PC-3 (cell line): Measurements from ENCODE around the gene SRSF12. TPM values are rescaled to one million over a fixed set of nuclear protein-coding genes. Genes with fewer than 3 reads are reported as not detected.

Experiments
- ATAC-seq: fragments of 200-7000 bp; cut with Tn5 transposase; 2 replicates; pipeline ENCODE4 v1.9.1; 2020; ENCODE audit warnings: mild to moderate bottlenecking, moderate library complexity
- BruUV-seq: library from RNA; stranded (reverse); fragments of 400-500 nt; replicated peaks from 2 replicates; lab custom pipeline; 2021; lab: Mats Ljungman, UMichigan
- CTCF ChIA-PET: fragments of 300-600 bp; sonication (Branson Sonifier 250); formaldehyde crosslinking; loops from one replicate; lab custom pipeline; 2022; ENCODE audit warnings: antibody characterized with exemption; lab: Charles Lee
- POLR2A ChIA-PET: fragments of 300-600 bp; sonication (Branson Sonifier 250); formaldehyde crosslinking; loops from one replicate; lab custom pipeline; 2022; ENCODE audit warnings: antibody characterized with exemption; ENCODE audit not compliant: unreplicated experiment; lab: Charles Lee
- DNase-seq: peaks from one replicate; pipeline ENCODE4 v3.0.0-alpha.2; 2015
- H2AFZ ChIP-seq: fragments of 300-600 bp; sonication (generic); 2 replicates; pipeline ENCODE4 v1.6.0; 2016; ENCODE audit warnings: antibody characterized with exemption, low read length
- H3F3A ChIP-seq: fragments of 300-600 bp; sonication (generic); one replicate; pipeline ENCODE4 v1.6.0; 2017; ENCODE audit warnings: antibody characterized with exemption, low read length, control low read depth, mild to moderate bottlenecking; ENCODE audit not compliant: unreplicated experiment
- H3K27ac ChIP-seq: fragments of 300-600 bp; sonication (generic); 2 replicates; pipeline ENCODE4 v1.5.1; 2016; ENCODE audit warnings: mild to moderate bottlenecking, low read length
- H3K27me3 ChIP-seq: fragments of 300-600 bp; sonication (generic); 2 replicates; pipeline ENCODE4 v1.6.1; 2016; ENCODE audit warnings: low read length, mixed read lengths
- H3K36me3 ChIP-seq: fragments of 300-600 bp; sonication (generic); 2 replicates; pipeline ENCODE4 v1.6.1; 2016; ENCODE audit warnings: low read depth, mixed run types, low read length, mixed read lengths
- H3K4me1 ChIP-seq: fragments of 300-600 bp; sonication (generic); 2 replicates; pipeline ENCODE4 v1.5.1; 2016; ENCODE audit warnings: low read length; ENCODE audit not compliant: insufficient read depth
- H3K4me2 ChIP-seq: fragments of 300-600 bp; sonication (generic); 2 replicates; pipeline ENCODE4 v1.6.0; 2016; ENCODE audit warnings: low read length
- H3K4me3 ChIP-seq: fragments of 300-600 bp; sonication (generic); 2 replicates; pipeline ENCODE4 v1.5.1; 2016; ENCODE audit warnings: mild to moderate bottlenecking, low read length, mixed read lengths
- H3K79me2 ChIP-seq: fragments of 300-600 bp; sonication (generic); 2 replicates; pipeline ENCODE4 v1.6.1; 2017; ENCODE audit warnings: low read length, mixed read lengths
- H3K9ac ChIP-seq: fragments of 300-600 bp; sonication (generic); 2 replicates; pipeline ENCODE4 v1.6.0; 2016; ENCODE audit warnings: mild to moderate bottlenecking, low read length
- H3K9me2 ChIP-seq: fragments of 300-600 bp; sonication (generic); replicated peaks from 2 replicates; pipeline ENCODE4 v1.6.1; 2016; ENCODE audit warnings: mixed run types, low read length, mixed read lengths
- H3K9me3 ChIP-seq: fragments of 300-600 bp; sonication (generic); 2 replicates; pipeline ENCODE4 v1.6.1; 2016; ENCODE audit warnings: low read length, mixed read lengths
- H4K20me1 ChIP-seq: fragments of 300-600 bp; sonication (generic); 2 replicates; pipeline ENCODE4 v1.6.1; 2016; ENCODE audit warnings: low read length, mixed read lengths
- EZH2 ChIP-seq: fragments of 300-600 bp; sonication (generic); IDR thresholded peaks from one replicate; pipeline ENCODE4 v1.6.1; 2017; ENCODE audit warnings: antibody characterized with exemption, mild to moderate bottlenecking, low read length; ENCODE audit not compliant: unreplicated experiment
- EZH2phosphoT487 ChIP-seq: fragments of 300-600 bp; sonication (generic); IDR thresholded peaks from 2 replicates; pipeline ENCODE4 v1.6.1; 2018; ENCODE audit warnings: mild to moderate bottlenecking, antibody characterized with exemption, low read length, borderline replicate concordance
- intact Hi-C: fragments of 100-400 bp; cut with micrococcal nuclease; formaldehyde crosslinking; loops from 2 replicates; pipeline ENCODE4 v1.9.0; 2023
- total RNA-seq: library from RNA; depleted of rRNA; stranded (reverse); fragments of >200 nt; gene quantifications from 2 replicates; pipeline ENCODE4 v1.2.3, GENCODE V29; 2014
- TF ChIP-seq, protein P1 (sequence below): fragments of 300-600 bp; sonication (generic); conservative IDR thresholded peaks from 2 replicates; pipeline ENCODE4 v1.5.1; 2017; ENCODE audit warnings: antibody characterized with exemption, low read depth, mild to moderate bottlenecking, low read length

SRSF12 gene
- total RNA-seq, 1 experiment from 2014 or later, result not detected

DNA sequence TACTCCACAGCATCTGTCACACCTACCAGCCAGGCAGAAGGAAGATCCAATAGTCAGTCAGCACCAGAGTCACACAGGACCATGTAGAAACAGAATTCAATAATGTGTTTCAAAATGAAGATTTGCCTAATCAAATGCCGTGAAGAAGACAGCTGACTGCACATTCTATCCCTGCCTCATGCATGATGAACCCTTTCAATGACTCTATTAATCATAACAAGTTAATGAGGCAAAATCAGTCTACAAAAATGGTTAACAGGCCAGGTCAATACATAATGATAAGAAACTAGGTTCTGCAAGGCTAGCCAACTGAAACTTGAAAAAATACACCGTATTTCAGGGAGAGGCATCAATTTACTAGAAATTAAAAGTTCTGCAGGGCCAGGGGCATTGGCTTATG is 44.0 kb downstream of the SRSF12 start:
- Histone ChIP-seq H3K36me3 (no peaks in the 10 kb centered on the region), H3K9ac (no peak overlapping the region), H3K4me3 (no peak overlapping the region), H3K27me3 (no peaks in the 10 kb centered on the region), H3K4me1 (no peaks in the 10 kb centered on the region), H3K27ac (no peak overlapping the region), H2AFZ (no peak overlapping the region), H3K9me2 (no peaks in the 10 kb centered on the region), H4K20me1 (no peaks in the 10 kb centered on the region), H3K79me2 (no peaks in the 10 kb centered on the region), H3K4me2 (no peak overlapping the region), H3K9me3 (no peaks in the 10 kb centered on the region), H3F3A (no peaks in the 10 kb centered on the region)
- ChIA-PET POLR2A (no interaction called here), CTCF (no interaction called here)
- ATAC-seq, result no peak
- DNase-seq, result no peak
- no peak for TF ChIP-seq EZH2phosphoT487
- no peak for TF ChIP-seq EZH2
- TF ChIP-seq, protein P1, sequence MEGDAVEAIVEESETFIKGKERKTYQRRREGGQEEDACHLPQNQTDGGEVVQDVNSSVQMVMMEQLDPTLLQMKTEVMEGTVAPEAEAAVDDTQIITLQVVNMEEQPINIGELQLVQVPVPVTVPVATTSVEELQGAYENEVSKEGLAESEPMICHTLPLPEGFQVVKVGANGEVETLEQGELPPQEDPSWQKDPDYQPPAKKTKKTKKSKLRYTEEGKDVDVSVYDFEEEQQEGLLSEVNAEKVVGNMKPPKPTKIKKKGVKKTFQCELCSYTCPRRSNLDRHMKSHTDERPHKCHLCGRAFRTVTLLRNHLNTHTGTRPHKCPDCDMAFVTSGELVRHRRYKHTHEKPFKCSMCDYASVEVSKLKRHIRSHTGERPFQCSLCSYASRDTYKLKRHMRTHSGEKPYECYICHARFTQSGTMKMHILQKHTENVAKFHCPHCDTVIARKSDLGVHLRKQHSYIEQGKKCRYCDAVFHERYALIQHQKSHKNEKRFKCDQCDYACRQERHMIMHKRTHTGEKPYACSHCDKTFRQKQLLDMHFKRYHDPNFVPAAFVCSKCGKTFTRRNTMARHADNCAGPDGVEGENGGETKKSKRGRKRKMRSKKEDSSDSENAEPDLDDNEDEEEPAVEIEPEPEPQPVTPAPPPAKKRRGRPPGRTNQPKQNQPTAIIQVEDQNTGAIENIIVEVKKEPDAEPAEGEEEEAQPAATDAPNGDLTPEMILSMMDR, result no peak
- intact Hi-C loops, result no loop called here
- no TSS peak for BruUV-seq

DNA sequence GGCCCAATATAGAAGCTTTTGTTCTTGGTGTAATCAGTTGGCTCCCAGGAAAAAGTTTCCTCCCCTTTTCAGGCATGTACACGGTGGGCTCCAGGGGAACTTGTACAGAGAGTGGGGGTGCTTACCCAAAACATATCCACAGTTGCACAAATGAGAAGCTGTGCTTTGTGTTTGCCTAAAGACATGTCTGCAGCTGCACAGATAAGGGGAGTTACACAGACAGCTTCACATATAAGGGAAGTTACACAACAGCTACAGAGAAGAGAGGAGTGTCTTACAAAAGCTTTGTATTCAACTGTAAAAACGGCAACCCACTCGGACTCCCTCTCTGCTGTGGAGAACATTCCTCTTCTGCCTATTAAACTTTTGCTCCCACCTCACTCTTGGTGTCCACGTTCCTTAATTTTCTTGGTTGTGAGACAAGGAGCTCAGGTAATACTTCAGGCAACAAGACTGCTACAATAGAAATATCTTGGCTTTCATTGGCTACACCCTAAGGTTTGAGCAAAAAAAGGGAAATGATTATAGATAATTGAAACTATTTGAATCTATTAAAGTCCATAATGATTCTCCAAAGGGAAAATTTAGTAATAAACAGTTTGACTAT is 44.8 kb downstream of the SRSF12 start:
- ATAC-seq, result no peak
- no peak for DNase-seq
- BruUV-seq, result no TSS peak
- ChIA-PET CTCF (no interaction called here), POLR2A (no interaction called here)
- Histone ChIP-seq H3K9me3 (no peaks in the 10 kb centered on the region), H4K20me1 (no peaks in the 10 kb centered on the region), H3K27me3 (no peaks in the 10 kb centered on the region), H3K79me2 (no peaks in the 10 kb centered on the region), H3K27ac (no peak overlapping the region), H3K36me3 (no peaks in the 10 kb centered on the region), H3K4me1 (peaks cover 5% of the 10 kb centered on the region; the same call in 1 of the 2 replicates), H3K4me2 (no peak overlapping the region), H3K4me3 (no peak overlapping the region), H3F3A (no peaks in the 10 kb centered on the region), H3K9me2 (no peaks in the 10 kb centered on the region), H3K9ac (no peak overlapping the region), H2AFZ (no peak overlapping the region)
- TF ChIP-seq EZH2 (no peak), EZH2phosphoT487 (no peak)
- TF ChIP-seq, protein P1, result no peak
- intact Hi-C loops, result no loop called here

DNA sequence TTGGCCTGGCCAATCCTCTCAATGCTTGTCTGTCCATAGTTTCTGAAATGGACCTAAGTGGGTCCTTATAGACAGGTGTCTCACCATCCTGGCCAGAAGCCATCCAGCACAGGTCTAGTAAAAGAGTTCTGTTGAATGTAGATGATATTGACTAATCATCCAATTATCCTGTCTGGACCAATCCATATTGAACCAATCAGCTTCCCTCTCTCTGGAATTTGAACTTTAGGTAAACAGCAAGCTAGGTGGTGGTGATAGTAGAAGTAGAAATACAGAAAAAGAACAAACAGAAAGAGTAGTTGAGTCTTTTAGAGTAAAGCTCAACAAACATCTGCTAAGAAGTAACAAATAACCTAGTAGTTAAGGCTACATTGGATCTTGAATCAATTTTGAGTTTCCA is 46.8 kb downstream of the SRSF12 start:
- CTCF ChIA-PET, result no interaction called here
- H3K27me3 ChIP-seq, result no peaks in the 10 kb centered on the region

More for the DNA sequence above, 46.8 kb downstream of the SRSF12 start:
- no peaks in the 10 kb centered on the region for H3K79me2 ChIP-seq
- no peaks in the 10 kb centered on the region for H3K36me3 ChIP-seq
- BruUV-seq, result no TSS peak
- H3F3A ChIP-seq, result no peaks in the 10 kb centered on the region
- H2AFZ ChIP-seq, result no peak overlapping the region
- H3K9me3 ChIP-seq, result no peaks in the 10 kb centered on the region
- H4K20me1 ChIP-seq, result no peaks in the 10 kb centered on the region
- POLR2A ChIA-PET, result no interaction called here
- ATAC-seq (no peak), DNase-seq (no peak)
- peaks cover 15% of the 10 kb centered on the region for H3K4me1 ChIP-seq
- intact Hi-C loops, result no loop called here
- no peak overlapping the region for H3K4me3 ChIP-seq
- TF ChIP-seq, protein P1, result no peak
- no peak for TF ChIP-seq EZH2phosphoT487
- no peak for TF ChIP-seq EZH2
- H3K9ac ChIP-seq, result no peak overlapping the region
- no peak overlapping the region for H3K4me2 ChIP-seq
- no peak overlapping the region for H3K27ac ChIP-seq
- H3K9me2 ChIP-seq, result no peaks in the 10 kb centered on the region
